ENCODE results near the gene GALE.
"Not testable (repeated sequence)": the region's sequence is repeated elsewhere in the genome, so short reads cannot be mapped to it uniquely, and the experiment has no call there.

The GALE gene

DNA sequence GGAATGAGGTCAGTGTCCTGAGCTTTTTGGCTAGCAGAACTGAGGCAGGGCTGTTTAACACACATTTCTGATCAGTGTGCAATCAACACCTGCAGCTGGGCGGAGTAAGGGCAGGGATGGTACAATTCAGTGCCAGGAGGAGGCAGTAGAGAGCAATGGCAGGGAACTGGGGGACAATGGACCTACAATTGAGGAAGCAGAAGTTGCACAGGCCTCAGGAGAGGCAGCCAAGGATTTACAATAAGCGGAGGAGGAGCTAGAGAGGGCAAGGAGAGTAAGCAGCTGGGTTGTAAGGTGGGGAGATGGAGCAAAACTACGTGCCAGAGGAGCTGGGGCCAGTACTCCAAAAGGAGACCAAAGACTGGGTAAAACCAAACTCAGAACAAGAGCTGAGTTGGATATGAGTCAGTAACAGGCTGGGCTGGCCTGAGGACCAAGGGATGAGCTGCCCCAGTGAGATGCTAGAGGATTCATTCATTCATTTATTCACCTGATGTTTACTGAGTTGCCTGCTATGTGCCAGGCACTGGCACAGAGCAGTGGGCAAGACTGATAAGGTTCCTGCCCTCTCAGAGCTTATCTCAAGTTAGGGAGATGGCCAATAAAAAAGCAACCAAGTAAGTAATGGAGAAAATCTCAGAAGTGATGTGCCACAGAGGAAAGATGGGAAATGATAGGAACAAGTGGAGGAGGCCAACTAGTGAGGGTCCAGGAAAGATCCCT lies 10.4 kb upstream of the GALE start:
- DNase-seq (ENCODE audit: low read depth in 2 of 2, low spot score in 1 of 2) = no peak

GRCh38 chr1:23809751-23810171 lies 9.2 kb upstream of the GALE start:
- peak; percentile 51 to 54 for DNase-seq (ENCODE audit: low read depth in 2 of 2, low spot score in 1 of 2)

DNA sequence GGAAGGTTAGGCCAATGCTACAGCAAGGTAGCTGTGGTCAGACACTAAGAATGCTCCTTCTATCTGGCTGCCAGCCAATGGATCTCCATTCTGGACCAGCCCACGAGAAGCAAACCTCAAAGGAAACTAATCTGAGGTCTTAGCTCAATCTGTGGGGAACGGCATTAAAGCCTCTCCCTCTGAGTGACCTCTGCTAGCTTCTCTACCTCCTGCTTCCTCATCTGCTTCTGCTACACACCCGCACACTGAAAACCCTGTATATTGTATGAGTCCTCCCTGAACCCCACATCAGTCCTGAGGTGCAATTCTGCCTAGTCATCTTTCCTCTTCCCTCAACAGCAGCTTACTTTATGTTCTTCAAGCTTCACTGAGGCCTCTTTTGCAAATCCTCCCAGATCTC lies 6.9 kb upstream of the GALE start:
- DNase-seq (ENCODE audit: low read depth in 2 of 2, low spot score in 1 of 2) = no peak

GRCh38 chr1:23806280-23806679 lies 5.7 kb upstream of the GALE start:
- no peak for DNase-seq (ENCODE audit: low read depth in 2 of 2, low spot score in 1 of 2)

GRCh38 chr1:23805025-23805424 lies 4.5 kb upstream of the GALE start:
- no peak for DNase-seq (ENCODE audit: low read depth in 2 of 2, low spot score in 1 of 2)

GRCh38 chr1:23804183-23804835 lies 3.8 kb upstream of the GALE start:
- DNase-seq (ENCODE audit: low read depth in 2 of 2, low spot score in 1 of 2) = no peak

- DNase-seq (ENCODE audit: low read depth in 2 of 2, low spot score in 1 of 2) = no peak
Measured at GRCh38 chr1:23803674-23804073, 3.1 kb upstream of the GALE start.

- not testable (repeated sequence) for DNase-seq (ENCODE audit: low read depth in 2 of 2, low spot score in 1 of 2)
Measured at GRCh38 chr1:23802809-23803342, 2.3 kb upstream of the GALE start.

- DNase-seq (ENCODE audit: low read depth in 2 of 2, low spot score in 1 of 2) = no peak
Measured at GRCh38 chr1:23801876-23802275, 1.3 kb upstream of the GALE start.

- DNase-seq (ENCODE audit: low read depth in 2 of 2, low spot score in 1 of 2) = no peak
Measured at GRCh38 chr1:23801338-23801748, 789 bp upstream of the GALE start.

DNA sequence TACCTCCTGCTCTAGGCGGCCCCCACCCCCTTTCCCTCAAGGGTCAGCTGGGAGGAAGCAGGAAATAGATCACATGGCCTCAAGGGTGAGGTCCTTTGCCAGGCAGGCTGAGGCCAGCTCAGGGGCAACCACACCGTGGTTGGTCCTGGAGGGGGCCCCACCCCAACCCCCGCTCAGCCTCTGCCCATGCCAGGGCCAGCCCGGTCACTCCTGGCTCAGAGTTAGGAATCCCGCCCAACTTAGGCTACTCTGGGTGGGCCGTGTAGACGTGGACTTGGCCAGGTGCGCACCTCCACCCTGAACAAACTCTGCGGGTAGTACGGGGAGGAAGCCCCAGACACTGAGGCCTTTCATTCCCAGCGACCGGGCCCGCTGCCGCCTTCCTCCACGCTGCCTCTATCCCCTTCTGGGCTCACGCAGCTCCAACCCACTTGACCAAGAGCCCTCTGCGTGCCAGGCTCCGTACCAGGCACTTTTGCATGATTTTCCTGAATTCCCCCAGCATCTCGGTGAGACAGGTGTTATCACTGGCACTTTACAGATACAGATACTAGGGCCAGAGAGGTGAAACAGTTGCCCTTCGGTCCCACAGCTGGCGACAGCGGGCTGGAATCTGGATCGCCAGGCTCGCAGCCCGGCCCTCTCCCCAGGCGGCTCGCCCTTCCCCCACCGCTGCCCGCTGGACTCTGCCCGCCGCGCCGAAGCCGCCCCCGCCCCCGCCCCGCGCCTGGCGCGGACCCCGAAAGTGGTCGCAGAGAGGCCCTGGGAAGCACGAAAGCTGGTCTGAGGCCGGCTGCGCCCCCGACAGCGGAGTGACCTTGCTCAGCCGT lies 769 bp downstream of the GALE start:
- DNase-seq (ENCODE audit: low read depth in 2 of 2, low spot score in 1 of 2) = no peak

GRCh38 chr1:23799255-23799569 lies 1.3 kb downstream of the GALE start:
- no peak for DNase-seq (ENCODE audit: low read depth in 2 of 2, low spot score in 1 of 2)

DNA sequence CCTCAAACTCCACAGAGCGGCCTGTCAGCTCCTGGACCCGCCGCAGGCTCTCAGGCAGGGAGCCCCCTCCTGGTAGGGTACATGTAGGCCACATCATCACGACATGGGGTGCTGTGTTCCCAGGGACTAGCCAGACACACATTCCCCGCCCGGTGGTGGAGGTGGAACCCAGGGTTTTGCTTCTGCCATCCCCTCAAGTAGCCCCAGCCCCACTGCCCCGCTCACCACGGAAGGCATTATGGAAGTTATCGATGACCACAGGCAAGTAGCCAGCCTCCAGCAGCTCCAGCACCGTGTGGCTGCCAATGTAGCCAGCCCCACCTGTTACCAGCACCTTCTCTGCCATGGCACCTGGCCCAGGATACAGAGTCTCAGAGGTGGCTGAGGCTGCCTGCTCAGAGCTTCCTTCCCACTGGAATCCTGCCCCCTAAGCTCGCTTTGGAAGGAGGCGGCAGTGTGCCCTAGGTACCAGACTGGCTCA lies 1.9 kb downstream of the GALE start:
- no peak for DNase-seq (ENCODE audit: low read depth in 2 of 2, low spot score in 1 of 2)

- no peak for DNase-seq (ENCODE audit: low read depth in 2 of 2, low spot score in 1 of 2)
Measured at GRCh38 chr1:23797478-23798448, 2.8 kb downstream of the GALE start.

DNA sequence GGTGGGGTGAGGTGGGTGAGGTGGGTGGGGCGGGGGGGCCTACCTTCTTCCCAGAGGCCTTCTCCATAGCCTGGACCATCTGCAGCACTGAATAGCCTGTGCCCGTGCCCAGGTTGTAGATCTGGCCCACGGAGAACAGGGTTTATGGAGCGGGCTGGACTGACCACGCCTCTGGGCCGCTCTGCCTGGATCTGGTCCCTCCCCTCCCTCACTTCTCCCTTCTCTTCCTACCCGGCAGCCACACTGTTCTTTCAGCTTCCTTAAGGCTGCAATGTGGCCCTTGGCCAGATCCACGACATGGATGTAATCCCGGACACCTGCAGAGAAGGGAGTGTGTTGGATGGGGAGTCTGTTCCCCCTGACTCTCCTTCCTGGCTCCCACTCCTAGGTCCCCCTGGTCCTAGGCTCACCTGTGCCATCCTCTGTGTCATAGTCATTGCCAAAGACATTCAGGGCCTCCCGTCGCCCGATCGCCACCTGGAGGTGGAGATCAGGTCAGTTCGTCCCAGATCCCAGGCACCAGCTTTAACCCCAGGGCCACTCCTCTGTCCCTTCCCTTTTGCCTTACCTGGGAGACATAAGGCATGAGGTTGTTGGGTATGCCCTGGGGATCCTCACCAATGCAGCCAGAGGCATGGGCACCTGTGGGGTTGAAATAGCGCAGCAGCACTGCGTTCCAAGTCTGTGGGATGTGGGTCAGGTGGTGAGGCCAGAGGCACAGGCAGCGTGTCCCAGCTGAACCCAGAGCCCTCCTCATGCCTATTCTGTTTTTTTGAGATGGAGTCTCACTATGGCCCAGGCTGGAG lies 3.9 kb downstream of the GALE start:
- DNase-seq (ENCODE audit: low read depth in 2 of 2, low spot score in 1 of 2) = no peak

DNA sequence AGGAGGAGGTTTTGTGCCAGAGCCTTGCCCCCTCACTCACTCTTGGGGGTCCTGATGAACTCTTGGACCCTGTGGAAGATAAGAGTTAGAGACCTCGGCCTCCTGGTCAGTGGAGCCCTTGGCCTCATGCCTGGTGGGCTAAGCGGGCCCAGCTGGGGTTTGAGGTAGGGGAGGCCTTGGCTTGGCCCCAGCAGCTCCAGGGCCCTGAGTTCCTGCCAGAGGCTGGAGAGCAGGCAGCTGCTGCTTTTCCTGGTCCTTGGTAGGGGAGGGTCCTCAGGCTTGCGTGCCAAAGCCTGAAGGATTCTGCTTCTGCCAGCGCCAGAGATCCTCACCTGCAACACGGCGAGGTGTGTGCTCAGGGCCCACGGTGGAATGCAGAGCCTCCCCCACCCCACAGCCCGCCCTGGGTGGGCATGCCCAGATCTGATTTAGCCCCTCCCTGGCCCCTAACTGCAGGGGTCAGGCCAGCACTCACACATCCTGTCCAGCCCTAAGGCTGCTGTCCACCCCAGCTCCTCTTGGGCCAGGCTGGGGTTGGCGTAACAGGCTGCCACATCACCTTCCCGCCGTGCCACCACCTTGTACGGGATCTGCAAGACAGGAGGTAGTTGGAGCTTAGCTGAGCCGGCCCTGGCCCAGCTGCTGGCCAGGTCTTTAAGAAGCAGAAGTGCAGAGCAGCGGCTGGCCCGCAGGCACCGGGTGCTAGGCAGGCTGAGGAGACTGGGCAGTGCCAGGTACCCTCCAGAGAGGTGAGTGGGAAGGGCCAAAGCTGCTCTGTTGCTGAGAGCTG lies 4.7 kb downstream of the GALE start:
- DNase-seq (ENCODE audit: low read depth in 2 of 2, low spot score in 1 of 2) = no peak

- not testable (repeated sequence) for DNase-seq (ENCODE audit: low read depth in 2 of 2, low spot score in 1 of 2)
Measured at GRCh38 chr1:23794732-23795182, 5.8 kb downstream of the GALE start.

- DNase-seq (ENCODE audit: low read depth in 2 of 2, low spot score in 1 of 2) = no peak
Measured at GRCh38 chr1:23793861-23794731, 6.5 kb downstream of the GALE start.
